Stimulated activated CD8-positive, alpha-beta memory T cell treated with anti-CD3 and anti-CD28 coated beads, Interleukin-15, amount 100 ng/mL, for 48 hours (primary cell): Measurements from ENCODE around the gene SRRT.
"Not testable (repeated sequence)": the region's sequence is repeated elsewhere in the genome, so short reads cannot be mapped to it uniquely, and the experiment has no call there.

Experiments
- DNase-seq, 2 donors: peaks; one replicate each; pipeline ENCODE4 v3.0.0-alpha.2; 2020; ENCODE audit warnings: low read depth in 2 of 2

The SRRT gene

GRCh38 chr7:100874577-100875355, at the start of gene SRRT:
SRRT (plus strand) TSS chr7:100875103; CDS start chr7:100875591, 488 bp downstream.
- DNase-seq = peak; percentile 98

- no peak for DNase-seq
These were observed 49.7 kb upstream of the SRRT start for GRCh38 chr7:100825215-100825671.

- no peak for DNase-seq
These were observed 49.0 kb upstream of the SRRT start for GRCh38 chr7:100825751-100826513.

- no peak for DNase-seq
These were observed 48.2 kb upstream of the SRRT start for GRCh38 chr7:100826514-100827329.

GRCh38 chr7:100827330-100828226, 47.3 kb upstream of the SRRT start, which contains the start of gene EPHB4:
EPHB4 (minus strand) TSS chr7:100827523; CDS start chr7:100827030, 493 bp downstream.
- no peak for DNase-seq

GRCh38 chr7:100829150-100829716, 45.7 kb upstream of the SRRT start:
- no peak for DNase-seq

- no peak for DNase-seq
These were observed 44.5 kb upstream of the SRRT start for GRCh38 chr7:100830396-100830795.

GRCh38 chr7:100832281-100832633, 42.6 kb upstream of the SRRT start:
- no peak for DNase-seq

GRCh38 chr7:100835903-100836811, 38.7 kb upstream of the SRRT start:
- DNase-seq = no peak

- DNase-seq = no peak
These were observed 38.1 kb upstream of the SRRT start for GRCh38 chr7:100836812-100837098.

GRCh38 chr7:100837099-100837836, 37.6 kb upstream of the SRRT start:
- DNase-seq = peak; percentile 66 to 70

- no peak for DNase-seq
These were observed 35.5 kb upstream of the SRRT start for GRCh38 chr7:100839361-100839760.

- DNase-seq = no peak
These were observed 34.3 kb upstream of the SRRT start for GRCh38 chr7:100840470-100841100.

- no peak for DNase-seq
These were observed 27.5 kb upstream of the SRRT start for GRCh38 chr7:100847360-100847759.

- peak; percentile 77 to 84 for DNase-seq
These were observed 22.6 kb upstream of the SRRT start, which contains the start of gene SLC12A9 for GRCh38 chr7:100852048-100852872. SLC12A9 (plus strand) TSS chr7:100852713; CDS start chr7:100854198, 1,485 bp downstream.

- no peak for DNase-seq
These were observed 20.6 kb upstream of the SRRT start for GRCh38 chr7:100854146-100854895.

- not testable (repeated sequence) for DNase-seq
These were observed 20.0 kb upstream of the SRRT start for GRCh38 chr7:100854899-100855298.
